ENCODE data around the gene CUEDC2. TPM values are rescaled to one million over a fixed set of nuclear protein-coding genes. Genes with fewer than 3 reads are reported as not detected.
A peak's percentile ranks its signal among the peaks of the same experiment; 100 is the strongest.
"Not testable (repeated sequence)": the region's sequence is repeated elsewhere in the genome, so short reads cannot be mapped to it uniquely, and the experiment has no call there.

CUEDC2 gene
- total RNA-seq, 2 donors from 2014 or later = 70.2 to 81.7 TPM

- intact Hi-C loops (cut with DNase I) = no loop called here
- Histone ChIP-seq H3K4me1 (replicated peaks) (no peaks in the 10 kb centered on the region), H3K36me3 (no peaks in the 10 kb centered on the region), H3K9me3 (no peaks in the 10 kb centered on the region), H3K27me3 (replicated peaks; ENCODE audit: insufficient read depth) (no peaks in the 10 kb centered on the region), H3K4me3 (no peak overlapping the region), H3K27ac (no peak overlapping the region)
- TF ChIP-seq POLR2A (IDR thresholded peaks at IDR 0.05) (no peak), POLR2AphosphoS5 (IDR thresholded peaks at IDR 0.05) (no peak), CTCF (IDR thresholded peaks at IDR 0.05) (no peak)
- 82% methylated on average over 7 of the region's 7 CpGs for WGBS
- DNase-seq (ENCODE audit: low spot score) = no peak
Measured at GRCh38 chr10:102455893-102456471, 23.6 kb upstream of the CUEDC2 start.

- intact Hi-C loops (cut with DNase I); H3K9me3 ChIP-seq; H3K27ac ChIP-seq; H3K4me3 ChIP-seq; H3K36me3 ChIP-seq; DNase-seq (ENCODE audit: low spot score); H3K27me3 ChIP-seq (replicated peaks; ENCODE audit: insufficient read depth); H3K4me1 ChIP-seq (replicated peaks): not testable (repeated sequence)
- whole genome bisulfite sequencing = 66% methylated on average over 13 of the region's 13 CpGs
Measured at GRCh38 chr10:102454662-102455487, 22.5 kb upstream of the CUEDC2 start.

GRCh38 chr10:102453502-102453901, 21.1 kb upstream of the CUEDC2 start:
- no peaks in the 10 kb centered on the region for H3K36me3 ChIP-seq
- H3K27me3 ChIP-seq (replicated peaks; ENCODE audit: insufficient read depth) = no peaks in the 10 kb centered on the region
- no peaks in the 10 kb centered on the region for H3K9me3 ChIP-seq
- H3K27ac ChIP-seq = no peak overlapping the region
- WGBS = 83% methylated on average over 5 of the region's 5 CpGs
- intact Hi-C loops (cut with DNase I) = no loop called here
- no peak overlapping the region for H3K4me3 ChIP-seq
- no peak for TF ChIP-seq POLR2AphosphoS5 (IDR thresholded peaks at IDR 0.05)
- no peak for TF ChIP-seq POLR2A (IDR thresholded peaks at IDR 0.05)
- no peak for TF ChIP-seq CTCF (IDR thresholded peaks at IDR 0.05)
- no peak for DNase-seq (ENCODE audit: low spot score)
- H3K4me1 ChIP-seq (replicated peaks) = no peaks in the 10 kb centered on the region

- intact Hi-C loops (cut with DNase I) = no loop called here
- no peaks in the 10 kb centered on the region for H3K36me3 ChIP-seq
- 47% methylated on average over 3 of the region's 3 CpGs for WGBS
- DNase-seq (ENCODE audit: low spot score) = no peak
- H3K4me1 ChIP-seq (replicated peaks) = no peaks in the 10 kb centered on the region
- TF ChIP-seq POLR2A (IDR thresholded peaks at IDR 0.05) (no peak), POLR2AphosphoS5 (IDR thresholded peaks at IDR 0.05) (no peak)
- no peak overlapping the region for H3K4me3 ChIP-seq
- no peaks in the 10 kb centered on the region for H3K9me3 ChIP-seq
- no peaks in the 10 kb centered on the region for H3K27me3 ChIP-seq (replicated peaks; ENCODE audit: insufficient read depth)
- H3K27ac ChIP-seq = no peak overlapping the region
Measured at GRCh38 chr10:102452672-102453340, 20.4 kb upstream of the CUEDC2 start.

GRCh38 chr10:102451105-102451969, 19.0 kb upstream of the CUEDC2 start, which contains the start of gene C10orf95:
Gene C10orf95 (minus strand): TSS chr10:102451543. CDS start chr10:102451093, 450 bp downstream.
- peak within 1 kb of the TSS; percentile 86 to 89 for H3K27ac ChIP-seq
- TF ChIP-seq POLR2AphosphoS5 (IDR thresholded peaks at IDR 0.05) (no peak), POLR2A (IDR thresholded peaks at IDR 0.05) (no peak), CTCF (IDR thresholded peaks at IDR 0.05) (no peak)
- intact Hi-C loops (cut with DNase I) = no loop called here
- H3K9me3 ChIP-seq = no peaks in the 10 kb centered on the region
- H3K27me3 ChIP-seq (replicated peaks; ENCODE audit: insufficient read depth) = no peaks in the 10 kb centered on the region
- no peaks in the 10 kb centered on the region for H3K4me1 ChIP-seq (replicated peaks)
- H3K36me3 ChIP-seq = no peaks in the 10 kb centered on the region
- peak within 1 kb of the TSS; percentile 71 to 82 for H3K4me3 ChIP-seq
- DNase-seq (ENCODE audit: low spot score) = no peak
- 23% methylated on average over 28 of the region's 28 CpGs for WGBS

All from prostate gland (tissue), 2 donors.